K562 (cell line): ENCODE measurements around the gene NTSR1. TPM values are rescaled to one million over a fixed set of nuclear protein-coding genes. Genes with fewer than 3 reads are reported as not detected.

ENCODE experiments used
- BDP1 ChIP-seq: IDR thresholded peaks from 3 replicates; pipeline ENCODE4 v1.6.1; 2011; ENCODE audit not compliant: insufficient read length, insufficient read depth
- CREB1 ChIP-seq, 2 experiments: sonication (generic) in 1 of 2; formaldehyde crosslinking in 1 of 2; IDR thresholded peaks; 2 replicates each; pipeline versions ENCODE4 v1.6.1 to v1.8.0; 2012 to 2022; ENCODE audit warnings: inconsistent platforms in 1 of 2, mild to moderate bottlenecking in 1 of 2, missing genetic modification reagents in 1 of 2, moderate library complexity in 1 of 2
- ESRRA ChIP-seq: fragments of 450-650 bp; IDR thresholded peaks from 2 replicates; pipeline ENCODE4 v1.6.1; 2014; ENCODE audit warnings: low read depth, mild to moderate bottlenecking, moderate library complexity, borderline replicate concordance
- MEF2D ChIP-seq: conservative IDR thresholded peaks from 2 replicates; pipeline ENCODE4 v1.6.1; 2016; ENCODE audit warnings: low read depth, missing genetic modification characterization, missing compliant biosample characterization
- MYC ChIP-seq, 2 experiments: fragments of 250-450 bp in 1 of 2; sonication (Bioruptor Pico) in 1 of 2; IDR thresholded peaks; 2 replicates each; pipeline versions ENCODE4 v1.5.1 to v1.6.1; 2012 to 2021; ENCODE audit warnings: low read depth in 2 of 2, borderline replicate concordance in 1 of 2, improper control_type of control experiment in 1 of 2, low read length in 1 of 2, mild to moderate bottlenecking in 1 of 2, moderate library complexity in 1 of 2
- RHOXF2B ChIP-seq: fragments of 250-450 bp; sonication (Bioruptor Pico); conservative IDR thresholded peaks from 2 replicates; pipeline ENCODE4 v1.5.1; 2021
- RNF2 ChIP-seq: sonication (generic); IDR thresholded peaks from 2 replicates; pipeline ENCODE4 v1.6.1; 2016
- SLC30A9 ChIP-seq: fragments of 250-450 bp; sonication (Bioruptor Pico); IDR thresholded peaks from 2 replicates; pipeline ENCODE4 v1.8.0; 2022; ENCODE audit warnings: mild to moderate bottlenecking, moderate library complexity
- SMC3 ChIP-seq: conservative IDR thresholded peaks from 2 replicates; pipeline ENCODE4 v1.6.1; 2011; ENCODE audit warnings: low read depth, low read length, improper control_type of control experiment; ENCODE audit not compliant: insufficient read depth
- TAF7 ChIP-seq: fragments of 450-650 bp; IDR thresholded peaks from 2 replicates; pipeline ENCODE4 v1.6.1; 2016; ENCODE audit warnings: missing genetic modification characterization, missing compliant biosample characterization
- ZBTB40 ChIP-seq, 2 experiments: fragments of 450-650 bp in 1 of 2; sonication (generic) in 1 of 2; formaldehyde crosslinking in 1 of 2; IDR thresholded peaks; 2 replicates each; pipeline versions ENCODE4 v1.7.1 to v1.9.0; 2016 to 2022; ENCODE audit warnings: inconsistent platforms in 1 of 2, mild to moderate bottlenecking in 1 of 2, missing genetic modification reagents in 1 of 2
- ZEB2 ChIP-seq: fragments of 450-650 bp; IDR thresholded peaks from 2 replicates; pipeline ENCODE4 v1.6.1; 2016
- ZNF24 ChIP-seq: fragments of 450-650 bp; IDR thresholded peaks from 2 replicates; pipeline ENCODE4 v1.6.1; 2016
- ZNF398 ChIP-seq: fragments of 250-450 bp; sonication (Bioruptor Pico); IDR thresholded peaks from 2 replicates; pipeline ENCODE4 v1.8.0; 2021; ENCODE audit warnings: moderate library complexity, mild to moderate bottlenecking, inconsistent platforms
- ZNF436 ChIP-seq: fragments of 250-450, 450-650 bp; sonication (Bioruptor Pico); formaldehyde crosslinking; IDR thresholded peaks from 2 replicates; pipeline ENCODE4 v1.7.0; 2020; ENCODE audit warnings: mild to moderate bottlenecking
- ZNF584 ChIP-seq: fragments of 200-800 bp; sonication (Bioruptor generic); IDR thresholded peaks from 2 replicates; pipeline ENCODE4 v1.6.1; 2016; ENCODE audit warnings: low read depth, mild to moderate bottlenecking, missing genetic modification characterization, missing compliant biosample characterization
- ZNF785 ChIP-seq: fragments of 250-450 bp; sonication (Bioruptor Pico); IDR thresholded peaks from 2 replicates; pipeline ENCODE4 v1.4.0; 2020; ENCODE audit warnings: mild to moderate bottlenecking
- polyA plus RNA-seq, 8 experiments: library from polyadenylated mRNA; depleted of rRNA in 4 of 8; stranded (reverse) in 5 of 8; unstranded in 3 of 8; fragments of >200 nt; fragmentation: Nextera tagmentation in 2 of 8; fragmentation: Illumina TruSeq in 1 of 8; extraction: Ambion mirVana in 2 of 8; extraction: Trizol in 1 of 8; gene quantifications; 2 replicates each; pipeline versions ENCODE4 v1.2.1 to v1.2.3, GENCODE V29; 2011 to 2014; ENCODE audit warnings: inconsistent platforms in 1 of 8, missing spikeins in 1 of 8
- total RNA-seq, 7 experiments: library from RNA; depleted of rRNA in 6 of 7; stranded (reverse); fragments of >200 nt in 6 of 7; fragmentation: Illumina TruSeq in 2 of 7; extraction: Trizol in 2 of 7; gene quantifications; 2 replicates each; pipeline versions ENCODE4 v1.2.1 to v1.2.3, GENCODE V29; 2011 to 2021; ENCODE audit warnings: low replicate concordance in 1 of 7

Gene NTSR1
- total and polyA plus RNA-seq, 9 of the 15 experiments (the other 6 are each of a cell fraction or from before 2014, with no cell fraction given): 0.04 to 0.40 (median 0.13) TPM; not detected in 3

GRCh38 chr20:62794007-62794724 lies 85.5 kb downstream of the NTSR1 start (continued):
- TF ChIP-seq ZBTB40 (IDR thresholded peaks at IDR 0.05) (no peak), ZBTB40 (CRISPR knock-in tag; IDR thresholded peaks at IDR 0.05) (no peak), ZNF785 (CRISPR knock-in tag) (no peak), ZNF24 (no peak), TAF7 (tag) (0 out of 2 replicates have a peak, but pooled peaks have one; percentile 52), MEF2D (no peak), CREB1 (IDR thresholded peaks at IDR 0.05) (peak; percentile 62), CREB1 (CRISPR knock-in tag; IDR thresholded peaks at IDR 0.05) (no peak), ZNF436 (CRISPR knock-in tag) (no peak), SMC3 (no peak), RNF2 (no peak), ZEB2 (no peak), MYC (IDR thresholded peaks at IDR 0.05; ENCODE audit: low read depth, low read length) (peak; percentile 44; the same call in 1 of the 2 replicates), MYC (CRISPR knock-in tag; IDR thresholded peaks at IDR 0.05; ENCODE audit: borderline replicate concordance, low read depth) (no peak), RHOXF2B (no peak), BDP1 (no peak), ESRRA (no peak; the same call in 1 of the 2 replicates), ZNF584 (CRISPR knock-in tag) (no peak), SLC30A9 (no peak), ZNF398 (no peak)
